NCI-H2171 treated with DMSO at 0.1 percent for 48 hours (cell line): Measurements from ENCODE around the gene JARID2.
"Not testable (repeated sequence)": the region's sequence is repeated elsewhere in the genome, so short reads cannot be mapped to it uniquely, and the experiment has no call there.

Experiments
- DNase-seq: peaks from one replicate; lab custom pipeline; 2025; lab: John Stamatoyannopoulos, UW

JARID2 gene

GRCh38 chr6:15522856-15523529 is 277.1 kb downstream of the JARID2 start:
- no peak for DNase-seq

DNA sequence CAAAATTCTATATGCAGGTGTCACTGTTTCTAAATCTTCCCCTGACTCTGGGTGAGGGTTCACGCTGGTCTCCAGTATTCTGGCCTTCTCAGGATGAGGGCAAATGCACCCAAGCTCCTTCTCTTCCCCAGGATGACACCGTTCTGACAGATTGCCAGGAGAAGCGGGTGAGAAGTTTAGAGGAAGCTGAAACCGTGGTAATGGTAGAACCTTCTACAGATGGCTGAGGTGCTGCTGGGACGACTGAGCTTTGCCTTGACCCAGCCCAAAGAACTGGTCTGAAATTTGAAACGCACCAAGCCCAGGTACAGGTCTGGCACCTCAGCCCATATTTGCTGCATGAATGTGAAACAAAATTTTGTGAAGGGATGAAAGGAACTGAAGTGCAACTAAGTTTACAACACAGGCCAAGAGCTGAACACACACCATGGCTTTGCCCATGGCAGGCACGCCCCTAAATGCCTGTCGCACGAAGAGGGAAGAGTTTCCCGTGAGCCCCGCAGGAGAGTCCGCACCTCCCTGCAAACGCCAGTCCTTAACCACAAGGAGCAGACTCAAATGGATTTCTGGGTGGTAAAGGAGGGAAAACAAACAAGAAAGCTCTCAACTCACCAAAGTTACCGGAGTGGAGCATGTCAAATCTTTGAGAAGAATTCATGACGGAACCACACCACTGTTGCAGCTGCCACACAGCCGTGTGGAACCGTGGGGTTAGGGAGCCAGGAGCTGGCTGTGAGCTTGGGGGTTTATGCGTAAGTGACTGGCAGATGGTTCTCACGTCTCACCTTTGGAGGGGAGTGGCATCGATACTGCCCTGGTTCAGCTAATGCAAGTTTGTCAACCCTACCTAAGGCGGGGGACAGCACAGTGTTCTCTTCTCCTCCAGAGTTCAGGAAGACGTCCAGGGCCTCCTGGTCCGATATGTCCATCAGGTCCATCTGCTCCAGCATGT is 278.1 kb downstream of the JARID2 start:
- DNase-seq = no peak

- DNase-seq = no peak
These were observed 279.1 kb downstream of the JARID2 start for GRCh38 chr6:15524861-15525401.

- no peak for DNase-seq
These were observed 280.4 kb downstream of the JARID2 start for GRCh38 chr6:15526212-15526701.

DNA sequence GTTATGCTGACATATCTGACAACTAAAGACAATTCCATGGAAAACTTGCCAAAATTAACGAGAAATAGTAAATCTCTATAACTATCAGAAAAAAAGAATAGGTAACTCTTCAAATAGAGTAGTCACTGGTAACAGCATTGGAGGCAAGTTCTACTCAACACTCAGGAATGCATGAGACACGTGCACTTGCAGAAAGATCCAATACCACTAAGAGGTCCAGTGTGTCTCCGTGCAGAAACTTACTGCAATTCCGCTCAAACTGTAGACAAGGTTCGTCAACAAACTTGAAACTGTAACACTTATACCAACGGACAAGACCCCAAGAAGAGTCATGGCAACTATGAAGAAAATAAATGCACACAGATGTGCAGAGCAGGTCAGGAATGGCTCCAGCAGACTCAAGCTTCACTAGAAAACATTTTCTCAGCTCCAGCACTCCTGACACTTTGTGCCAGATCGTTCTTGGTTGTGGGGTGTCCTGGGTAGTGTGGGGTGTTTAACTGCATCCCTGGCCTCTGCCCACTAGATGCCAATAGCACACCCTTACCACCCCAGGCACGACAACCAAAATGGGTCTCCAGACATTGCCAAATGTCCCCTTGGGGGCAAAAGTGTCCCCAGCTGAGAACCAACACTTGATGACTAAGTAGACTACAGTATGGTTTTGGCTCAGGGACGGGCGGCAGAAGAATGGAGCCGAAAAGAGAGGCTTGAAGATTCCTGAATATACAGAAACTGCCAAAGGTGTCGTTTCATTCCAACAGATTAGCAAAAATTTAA is 282.2 kb downstream of the JARID2 start:
- no peak for DNase-seq

- DNase-seq = no peak
These were observed 283.0 kb downstream of the JARID2 start for GRCh38 chr6:15528870-15529269.

GRCh38 chr6:15530411-15530810 is 284.5 kb downstream of the JARID2 start:
- no peak for DNase-seq

GRCh38 chr6:15531973-15532372 is 286.1 kb downstream of the JARID2 start:
- DNase-seq = no peak

DNA sequence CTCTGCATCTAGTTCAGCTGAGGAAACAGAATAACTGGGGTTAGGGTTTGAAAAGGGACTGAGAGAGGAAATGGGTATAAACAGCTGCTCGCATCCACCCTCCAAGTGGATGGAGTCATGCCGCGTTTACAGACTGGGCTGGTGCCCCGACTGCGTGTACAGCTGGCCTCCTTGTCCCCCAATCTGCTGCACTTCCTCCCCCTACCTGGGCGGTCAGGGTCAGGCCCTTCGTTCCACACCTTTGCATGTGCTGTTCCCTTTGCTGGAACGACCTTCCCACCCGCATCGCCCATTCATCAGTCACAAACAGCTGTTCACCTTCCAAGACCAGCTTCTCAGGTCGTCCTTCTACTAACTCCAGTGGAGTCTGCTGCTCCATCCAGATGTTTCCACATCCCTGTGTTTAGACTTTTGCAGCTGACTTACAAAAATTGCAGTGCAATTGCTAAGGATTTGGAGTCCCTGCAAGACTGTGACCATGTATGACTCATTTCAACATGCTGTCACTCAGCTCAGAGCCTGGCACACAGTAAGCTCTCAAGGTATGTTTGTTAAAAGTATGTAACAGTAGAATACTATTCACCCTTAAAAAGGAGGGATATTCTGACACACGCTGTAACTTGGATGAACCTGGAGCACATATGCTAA is 287.6 kb downstream of the JARID2 start:
- DNase-seq = no peak

DNA sequence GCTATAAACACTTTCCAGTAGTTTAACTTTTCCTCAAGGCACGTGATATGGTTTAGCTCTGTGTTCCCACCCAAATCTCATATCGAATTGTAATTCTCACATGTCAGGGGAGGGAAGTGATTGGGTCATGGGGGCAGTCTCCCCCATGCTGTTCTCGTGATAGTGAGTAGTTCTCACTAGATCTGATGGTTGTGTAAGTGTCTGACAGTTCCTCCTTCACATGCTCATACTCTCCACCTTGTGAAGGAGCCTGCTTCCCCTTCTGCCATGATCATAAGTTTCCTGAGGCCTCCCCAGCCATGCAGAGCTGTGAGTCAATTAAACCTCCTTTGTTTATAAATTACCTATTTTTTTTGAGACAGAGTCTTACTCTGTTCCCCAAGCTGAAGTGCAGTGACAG is 289.1 kb downstream of the JARID2 start:
- DNase-seq = no peak

DNA sequence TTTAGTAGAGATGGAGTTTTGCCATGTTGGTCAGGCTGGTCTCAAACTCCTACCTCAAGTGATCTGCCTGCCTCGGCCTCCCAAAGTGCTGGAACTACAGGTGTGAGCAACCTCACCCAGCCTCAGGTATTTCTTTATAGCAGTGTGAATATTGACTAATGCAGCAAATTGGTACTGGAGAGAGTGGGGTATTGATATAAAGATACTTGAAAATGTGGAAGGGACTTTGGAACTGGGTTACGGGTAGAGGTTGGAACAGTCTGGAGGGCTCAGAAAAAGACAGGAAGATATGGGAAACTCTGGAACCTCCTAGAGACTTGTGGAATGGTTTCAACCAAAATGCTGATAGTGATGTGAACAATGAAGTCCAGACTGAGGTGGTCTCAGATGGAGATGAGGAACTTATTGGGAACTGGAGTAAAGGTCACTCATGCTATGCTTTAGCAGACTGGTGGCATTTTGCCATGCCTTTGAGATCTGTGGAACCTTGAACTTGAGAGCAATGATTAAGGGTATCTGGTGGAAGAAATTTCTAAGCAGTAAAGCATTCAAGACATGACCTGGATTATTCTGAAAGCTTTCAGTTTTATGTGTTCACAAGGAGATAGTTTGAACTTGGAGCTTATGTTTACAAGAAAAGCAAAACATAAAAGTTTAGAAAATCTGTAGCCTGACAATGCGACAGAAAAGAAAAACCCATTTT is 289.8 kb downstream of the JARID2 start:
- DNase-seq = no peak

DNA sequence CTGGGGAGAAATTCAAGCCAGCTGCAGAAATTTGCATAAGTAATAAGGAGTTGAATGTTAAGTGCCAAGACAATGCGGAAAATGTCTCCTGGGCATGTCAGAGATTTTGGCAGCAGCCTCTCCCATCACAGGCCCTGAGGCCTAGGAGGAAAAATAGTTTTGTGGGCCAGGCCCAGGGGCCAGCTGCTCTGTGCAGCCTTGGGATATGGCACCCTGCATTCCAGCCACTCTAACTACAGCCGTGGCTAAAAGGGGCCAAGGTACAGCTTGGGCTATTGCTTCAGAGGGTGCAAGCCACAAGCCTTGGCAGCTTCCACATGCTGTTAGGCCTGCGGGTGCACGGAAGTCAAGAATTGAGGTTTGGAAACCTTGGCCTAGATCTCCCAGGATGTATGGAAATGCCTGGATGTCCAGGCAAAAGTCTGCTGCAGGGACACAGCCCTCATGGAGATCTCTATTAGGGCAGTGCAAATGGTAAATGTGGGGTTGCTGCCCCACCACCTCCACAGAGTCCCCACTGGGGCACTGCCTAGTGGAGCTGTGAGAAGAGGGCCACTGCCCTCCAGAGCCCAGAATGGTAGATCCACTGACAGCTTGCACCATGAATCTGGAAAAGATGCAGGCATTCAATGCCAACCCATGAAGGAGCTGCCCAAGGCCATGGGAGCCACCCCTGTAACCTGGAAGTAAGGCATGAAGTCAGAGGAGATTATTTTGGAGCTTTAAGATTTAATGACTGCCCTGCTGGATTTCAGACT is 290.5 kb downstream of the JARID2 start:
- no peak for DNase-seq

GRCh38 chr6:15538106-15538505 is 292.2 kb downstream of the JARID2 start:
- no peak for DNase-seq

DNA sequence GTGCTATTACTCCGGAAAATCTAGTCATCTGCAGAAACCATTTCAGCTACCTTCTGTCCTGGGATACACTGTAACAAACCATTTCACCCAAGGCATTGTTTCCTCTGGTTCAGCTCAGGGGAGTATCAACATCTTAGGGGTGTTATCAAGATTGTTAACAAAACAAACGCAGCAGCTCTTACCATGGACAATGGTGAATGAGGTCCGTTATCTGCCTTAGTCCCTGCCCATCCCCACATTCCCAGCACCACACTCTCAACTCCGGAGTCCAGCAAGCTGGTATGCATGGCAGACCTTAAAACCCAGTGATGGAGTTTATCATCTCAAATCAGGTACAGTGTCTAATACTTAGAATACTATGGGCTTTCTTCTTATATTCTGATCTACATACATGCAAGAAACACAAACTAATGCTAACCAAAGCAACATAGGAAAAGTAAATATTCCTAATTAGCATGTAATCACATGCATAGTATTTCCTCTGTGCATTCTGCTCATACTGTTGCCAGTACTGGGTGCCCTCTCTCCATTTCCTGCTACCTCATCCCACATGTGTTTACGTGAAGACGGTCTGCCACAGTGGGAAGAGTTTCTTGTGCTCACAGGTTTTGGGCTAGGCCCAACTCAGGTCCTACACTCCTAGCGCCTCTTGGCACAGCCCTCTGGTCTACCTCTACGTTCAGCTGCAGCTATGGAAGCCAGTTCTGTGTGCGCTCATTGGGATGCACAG is 293.1 kb downstream of the JARID2 start:
- DNase-seq = no peak

- DNase-seq = no peak
These were observed 293.9 kb downstream of the JARID2 start for GRCh38 chr6:15539722-15540270.

- DNase-seq = not testable (repeated sequence)
These were observed 297.6 kb downstream of the JARID2 start for GRCh38 chr6:15543332-15543917.

DNA sequence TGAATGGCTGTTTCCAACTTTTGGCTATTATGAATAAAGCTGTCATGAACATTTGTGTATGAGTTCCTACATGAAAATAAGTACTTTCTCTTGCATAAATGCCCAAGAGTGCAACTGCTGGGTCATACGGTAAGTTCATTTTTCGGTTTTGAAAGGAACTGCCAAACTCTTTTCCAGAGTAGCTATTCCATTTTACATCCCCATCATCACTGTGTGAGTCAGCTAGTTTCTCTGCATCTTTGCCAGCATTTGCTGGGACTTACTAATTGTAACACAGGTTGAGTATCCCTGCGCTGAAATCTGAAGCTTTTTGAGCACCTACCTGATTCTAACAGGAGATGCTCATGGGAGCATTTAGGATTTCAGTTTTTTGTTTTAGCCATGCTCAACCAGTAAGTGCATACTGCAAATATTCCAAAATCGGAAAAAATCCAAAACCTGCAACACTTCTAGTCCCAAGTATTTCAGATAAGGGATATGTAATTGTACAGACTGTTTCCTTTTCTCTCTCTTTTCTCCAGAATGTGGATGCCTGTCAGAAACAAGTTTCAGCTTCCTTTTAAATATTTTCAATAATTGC is 298.5 kb downstream of the JARID2 start:
- DNase-seq = no peak

DNA sequence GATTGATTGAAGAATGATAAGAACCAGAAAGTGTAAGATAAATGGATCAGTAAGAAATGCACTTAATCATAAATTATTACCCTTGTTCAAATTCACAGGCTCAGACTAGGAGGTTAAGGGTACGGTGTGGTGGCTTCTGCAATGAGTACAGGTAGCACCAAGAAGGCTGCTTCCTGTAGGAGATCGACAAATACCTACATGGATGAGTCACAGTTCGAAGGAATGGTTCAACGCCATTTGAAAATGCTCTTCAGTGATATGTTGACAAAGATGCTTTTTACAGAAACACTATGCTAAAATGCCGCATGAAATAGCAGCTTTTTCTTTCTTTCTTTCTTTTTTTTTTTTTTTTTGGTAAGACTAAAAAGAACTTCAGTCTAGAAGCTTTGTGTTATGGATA is 300.7 kb downstream of the JARID2 start:
- DNase-seq = no peak
